ENCODE results near the gene LRRC47. TPM values are rescaled to one million over a fixed set of nuclear protein-coding genes. Genes with fewer than 3 reads are reported as not detected.

LRRC47 gene
- polyA plus RNA-seq, 1 donor from 2014 or later = 59.2 TPM

DNA sequence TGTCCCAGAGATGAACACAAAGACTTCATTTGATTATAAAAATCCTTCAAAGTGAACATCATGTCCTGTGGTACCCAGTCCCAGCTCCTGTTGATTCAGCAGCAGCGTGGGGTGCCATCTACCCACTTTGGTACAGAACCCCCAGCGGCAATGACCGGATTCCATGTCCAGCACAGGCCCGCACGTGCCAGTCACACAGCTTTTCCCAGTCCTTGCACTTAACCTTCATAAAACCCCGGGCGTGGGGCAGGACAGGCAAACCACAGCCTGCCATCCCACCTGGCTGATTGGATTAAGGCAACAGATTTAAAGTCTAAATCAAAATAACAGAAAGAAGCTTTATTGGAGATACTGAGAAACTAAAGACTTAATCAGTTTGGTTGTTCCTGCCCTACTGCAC is 45.2 kb upstream of the LRRC47 start:
- Histone ChIP-seq H3F3A (ENCODE audit: insufficient read depth, low read length, poor library complexity, severe bottlenecking) (no peaks in the 10 kb centered on the region), H3K9ac (ENCODE audit: low read length) (no peak overlapping the region), H2AFZ (ENCODE audit: low read depth, low read length) (no peak overlapping the region), H3K36me3 (ENCODE audit: insufficient read depth, low read length) (peaks cover 16% of the 10 kb centered on the region), H3K9me3 (ENCODE audit: low read length) (no peaks in the 10 kb centered on the region), H3K9me2 (ENCODE audit: insufficient read depth, low read length) (no peaks in the 10 kb centered on the region), H3K27me3 (ENCODE audit: insufficient read depth, low read depth, low read length) (no peaks in the 10 kb centered on the region), H4K20me1 (ENCODE audit: insufficient read depth) (no peaks in the 10 kb centered on the region), H3K4me2 (ENCODE audit: low read length) (no peak overlapping the region), H3K79me2 (replicated peaks; ENCODE audit: insufficient read depth, low read length) (no peaks in the 10 kb centered on the region), H3K4me3 (ENCODE audit: low read length) (no peak overlapping the region), H3K27ac (ENCODE audit: low read length) (no peak overlapping the region)
- TF ChIP-seq EZH2 (IDR thresholded peaks at IDR 0.05; ENCODE audit: borderline replicate concordance, insufficient read depth, low read length, poor library complexity, severe bottlenecking) = no peak
- no peak for TF ChIP-seq MXI1 (conservative IDR thresholded peaks at IDR 0.05; ENCODE audit: poor library complexity, severe bottlenecking)
- no peak for TF ChIP-seq TAF1 (IDR thresholded peaks at IDR 0.05; ENCODE audit: low read depth)

- no peaks in the 10 kb centered on the region for H3K27me3 ChIP-seq (ENCODE audit: insufficient read depth, low read depth, low read length)
- no peak for TF ChIP-seq RAD21 (conservative IDR thresholded peaks at IDR 0.05)
- TF ChIP-seq MXI1 (conservative IDR thresholded peaks at IDR 0.05; ENCODE audit: poor library complexity, severe bottlenecking) = no peak
- no peak for TF ChIP-seq EZH2 (IDR thresholded peaks at IDR 0.05; ENCODE audit: borderline replicate concordance, insufficient read depth, low read length, poor library complexity, severe bottlenecking)
- no peak for TF ChIP-seq TAF1 (IDR thresholded peaks at IDR 0.05; ENCODE audit: low read depth)
- no peak for TF ChIP-seq EP300 (conservative IDR thresholded peaks at IDR 0.05; ENCODE audit: poor library complexity, severe bottlenecking)
These were observed 42.5 kb upstream of the LRRC47 start for GRCh38 chr1:3838788-3839187.

DNA sequence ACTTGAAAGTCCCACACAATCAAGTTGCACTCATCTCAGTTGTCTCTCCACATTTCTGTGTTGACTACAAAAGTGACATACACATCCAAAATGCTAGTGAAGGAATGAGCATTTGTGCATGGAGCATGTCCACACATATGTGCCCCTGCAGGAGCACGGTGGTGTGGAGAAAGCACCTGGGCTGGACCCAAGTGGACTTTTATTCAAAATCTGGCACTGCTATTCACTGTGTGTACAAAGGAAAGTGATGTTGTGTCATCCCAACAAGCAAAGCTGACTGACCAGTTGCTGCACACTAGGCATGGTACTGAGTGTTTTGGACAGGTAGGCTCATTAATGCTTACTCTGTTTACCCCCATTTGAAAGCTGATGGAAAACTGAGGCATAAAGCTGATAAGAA is 41.4 kb upstream of the LRRC47 start:
- no peak for TF ChIP-seq RAD21 (conservative IDR thresholded peaks at IDR 0.05)
- no peak for TF ChIP-seq TAF1 (IDR thresholded peaks at IDR 0.05; ENCODE audit: low read depth)
- no peak for TF ChIP-seq REST (IDR thresholded peaks at IDR 0.05; ENCODE audit: borderline replicate concordance)
- no peak for TF ChIP-seq MXI1 (conservative IDR thresholded peaks at IDR 0.05; ENCODE audit: poor library complexity, severe bottlenecking)
- TF ChIP-seq EP300 (conservative IDR thresholded peaks at IDR 0.05; ENCODE audit: poor library complexity, severe bottlenecking) = no peak
- no peak for TF ChIP-seq EZH2 (IDR thresholded peaks at IDR 0.05; ENCODE audit: borderline replicate concordance, insufficient read depth, low read length, poor library complexity, severe bottlenecking)
- TF ChIP-seq POLR2AphosphoS5 (IDR thresholded peaks at IDR 0.05) = no peak
- TF ChIP-seq SMC3 (conservative IDR thresholded peaks at IDR 0.05; ENCODE audit: poor library complexity) = no peak
- TF ChIP-seq, protein P1, sequence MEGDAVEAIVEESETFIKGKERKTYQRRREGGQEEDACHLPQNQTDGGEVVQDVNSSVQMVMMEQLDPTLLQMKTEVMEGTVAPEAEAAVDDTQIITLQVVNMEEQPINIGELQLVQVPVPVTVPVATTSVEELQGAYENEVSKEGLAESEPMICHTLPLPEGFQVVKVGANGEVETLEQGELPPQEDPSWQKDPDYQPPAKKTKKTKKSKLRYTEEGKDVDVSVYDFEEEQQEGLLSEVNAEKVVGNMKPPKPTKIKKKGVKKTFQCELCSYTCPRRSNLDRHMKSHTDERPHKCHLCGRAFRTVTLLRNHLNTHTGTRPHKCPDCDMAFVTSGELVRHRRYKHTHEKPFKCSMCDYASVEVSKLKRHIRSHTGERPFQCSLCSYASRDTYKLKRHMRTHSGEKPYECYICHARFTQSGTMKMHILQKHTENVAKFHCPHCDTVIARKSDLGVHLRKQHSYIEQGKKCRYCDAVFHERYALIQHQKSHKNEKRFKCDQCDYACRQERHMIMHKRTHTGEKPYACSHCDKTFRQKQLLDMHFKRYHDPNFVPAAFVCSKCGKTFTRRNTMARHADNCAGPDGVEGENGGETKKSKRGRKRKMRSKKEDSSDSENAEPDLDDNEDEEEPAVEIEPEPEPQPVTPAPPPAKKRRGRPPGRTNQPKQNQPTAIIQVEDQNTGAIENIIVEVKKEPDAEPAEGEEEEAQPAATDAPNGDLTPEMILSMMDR (IDR thresholded peaks at IDR 0.05; ENCODE audit: poor library complexity, severe bottlenecking) = no peak
- Histone ChIP-seq H3K9me3 (ENCODE audit: low read length) (no peaks in the 10 kb centered on the region), H3K4me2 (ENCODE audit: low read length) (no peak overlapping the region), H3K9me2 (ENCODE audit: insufficient read depth, low read length) (no peaks in the 10 kb centered on the region), H3K27ac (ENCODE audit: low read length) (no peak overlapping the region), H3K27me3 (ENCODE audit: insufficient read depth, low read depth, low read length) (no peaks in the 10 kb centered on the region), H3K4me3 (ENCODE audit: low read length) (no peak overlapping the region), H3K36me3 (ENCODE audit: insufficient read depth, low read length) (peaks cover 17% of the 10 kb centered on the region), H2AFZ (ENCODE audit: low read depth, low read length) (no peak overlapping the region), H3K79me2 (replicated peaks; ENCODE audit: insufficient read depth, low read length) (no peaks in the 10 kb centered on the region), H3F3A (ENCODE audit: insufficient read depth, low read length, poor library complexity, severe bottlenecking) (no peaks in the 10 kb centered on the region), H3K9ac (ENCODE audit: low read length) (no peak overlapping the region), H4K20me1 (ENCODE audit: insufficient read depth) (no peaks in the 10 kb centered on the region)

More at GRCh38 chr1:3838788-3839187, 42.5 kb upstream of the LRRC47 start:
- H3K4me3 ChIP-seq (ENCODE audit: low read length) = no peak overlapping the region
- H3K9ac ChIP-seq (ENCODE audit: low read length) = no peak overlapping the region
- no peaks in the 10 kb centered on the region for H3K9me2 ChIP-seq (ENCODE audit: insufficient read depth, low read length)
- no peak overlapping the region for H3K27ac ChIP-seq (ENCODE audit: low read length)
- H2AFZ ChIP-seq (ENCODE audit: low read depth, low read length) = no peak overlapping the region
- H3K36me3 ChIP-seq (ENCODE audit: insufficient read depth, low read length) = peaks cover 17% of the 10 kb centered on the region
- no peak overlapping the region for H3K4me2 ChIP-seq (ENCODE audit: low read length)
- H3F3A ChIP-seq (ENCODE audit: insufficient read depth, low read length, poor library complexity, severe bottlenecking) = no peaks in the 10 kb centered on the region
- no peaks in the 10 kb centered on the region for H3K9me3 ChIP-seq (ENCODE audit: low read length)
- no peaks in the 10 kb centered on the region for H3K79me2 ChIP-seq (replicated peaks; ENCODE audit: insufficient read depth, low read length)
- no peaks in the 10 kb centered on the region for H4K20me1 ChIP-seq (ENCODE audit: insufficient read depth)

All from neural cell (in vitro differentiated cells).